Gastrocnemius medialis (tissue), 4 donors: Measurements from ENCODE around the gene LAMTOR2. TPM values are rescaled to one million over a fixed set of nuclear protein-coding genes. Genes with fewer than 3 reads are reported as not detected.
A peak's percentile ranks its signal among the peaks of the same experiment; 100 is the strongest.

Source experiments
- ATAC-seq, 2 donors: fragments of 150-250 bp; one replicate each; pipeline ENCODE4 v1.9.1; 2016
- DNase-seq, 2 donors: peaks; one replicate each; pipeline ENCODE4 v3.0.0-alpha.2; 2019
- H3K27ac ChIP-seq, 4 donors: fragments of 200-600 bp; sonication (generic); 1 replicate in 1 of 4; 2 replicates in 3 of 4; pipeline ENCODE4 v1.5.1; 2016 to 2018; ENCODE audit warnings: mild to moderate bottlenecking in 2 of 4, moderate library complexity in 1 of 4
- H3K27me3 ChIP-seq, 3 donors: fragments of 200-600 bp; sonication (generic) in 2 of 3; 1 replicate in 1 of 3; 2 replicates in 2 of 3; pipeline versions ENCODE4 v1.5.1 to v1.6.0; 2016 to 2019; ENCODE audit warnings: mild to moderate bottlenecking in 1 of 3, moderate library complexity in 1 of 3
- H3K36me3 ChIP-seq, 2 donors: fragments of 200-600 bp; sonication (generic) in 1 of 2; one replicate each; pipeline ENCODE4 v1.5.1; 2017 to 2018
- H3K4me1 ChIP-seq, 2 donors: fragments of 200-600 bp; sonication (generic) in 1 of 2; one replicate each; pipeline ENCODE4 v1.5.1; 2016 to 2017; ENCODE audit warnings: mild to moderate bottlenecking in 2 of 2
- H3K4me3 ChIP-seq, 4 donors: fragments of 200-600 bp; sonication (generic) in 3 of 4; 1 replicate in 1 of 4; 2 replicates in 3 of 4; pipeline ENCODE4 v1.5.1; 2016 to 2019; ENCODE audit warnings: mild to moderate bottlenecking in 2 of 4
- H3K9me3 ChIP-seq, 3 donors: fragments of 200-600 bp; sonication (generic) in 2 of 3; 1 replicate in 1 of 3; 2 replicates in 2 of 3; pipeline ENCODE4 v1.5.1; 2016 to 2019
- CTCF ChIP-seq, 5 experiments: fragments of 450-650 bp in 3 of 5; fragments of 200-600 bp in 2 of 5; sonication (generic) in 2 of 5; IDR thresholded peaks in 4 of 5; conservative IDR thresholded peaks in 1 of 5; 1 replicate in 4 of 5; 2 replicates in 1 of 5; pipeline ENCODE4 v1.5.1; 2016 to 2019; ENCODE audit warnings: antibody characterized with exemption in 5 of 5, mild to moderate bottlenecking in 3 of 5, moderate library complexity in 3 of 5
- POLR2A ChIP-seq, 2 donors: fragments of 450-650 bp; IDR thresholded peaks; one replicate each; pipeline ENCODE4 v1.6.1; 2017; ENCODE audit warnings: antibody characterized with exemption in 2 of 2, mild to moderate bottlenecking in 2 of 2, moderate library complexity in 2 of 2
- in situ Hi-C, 4 donors: fragments of 200-750 bp; cut with MboI; loops; one replicate each; pipeline versions ENCODE4 v1.15.0 to v1.8.0; 2017; ENCODE audit warnings: low sequenced_read_pairs in 4 of 4
- intact Hi-C: fragments of 100-400 bp; cut with DNase I; formaldehyde crosslinking; loops from one replicate; pipeline ENCODE4 v1.15.1; 2023; ENCODE audit warnings: low total_unique reads
- total RNA-seq, 4 donors: library from RNA; depleted of rRNA; stranded (reverse); fragments of >200 nt; gene quantifications; one replicate each; pipeline versions ENCODE4 v1.1.0 to v1.2.3, GENCODE V29; 2016

Gene LAMTOR2
- total RNA-seq, 4 donors from 2014 or later, result 51.5 to 82.7 (median 72.6) TPM

- in situ Hi-C loops, result no loop called here
- H3K4me1 ChIP-seq, result peaks cover 8 to 10% of the 10 kb centered on the region in 2 donors
- ATAC-seq (no peak), DNase-seq (no peak)
- no peaks in the 10 kb centered on the region for H3K9me3 ChIP-seq
- TF ChIP-seq CTCF (IDR thresholded peaks at IDR 0.05 in 4 of 5, conservative IDR thresholded peaks at IDR 0.05 in 1 of 5), result no peak
- peak in 1 of 2 donors; percentile 8 for TF ChIP-seq POLR2A (IDR thresholded peaks at IDR 0.05)
- H3K27ac ChIP-seq, result peak overlapping the region; percentile 86 to 90 (median 88)
- peaks cover 0 to 31% of the 10 kb centered on the region in 2 donors for H3K36me3 ChIP-seq
- peak overlapping the region; percentile 72 to 94 (median 91) for H3K4me3 ChIP-seq
- intact Hi-C loops, result no loop called here
- no peaks in the 10 kb centered on the region for H3K27me3 ChIP-seq
These were observed 33.5 kb upstream of the LAMTOR2 start for GRCh38 chr1:156021093-156021428.

DNA sequence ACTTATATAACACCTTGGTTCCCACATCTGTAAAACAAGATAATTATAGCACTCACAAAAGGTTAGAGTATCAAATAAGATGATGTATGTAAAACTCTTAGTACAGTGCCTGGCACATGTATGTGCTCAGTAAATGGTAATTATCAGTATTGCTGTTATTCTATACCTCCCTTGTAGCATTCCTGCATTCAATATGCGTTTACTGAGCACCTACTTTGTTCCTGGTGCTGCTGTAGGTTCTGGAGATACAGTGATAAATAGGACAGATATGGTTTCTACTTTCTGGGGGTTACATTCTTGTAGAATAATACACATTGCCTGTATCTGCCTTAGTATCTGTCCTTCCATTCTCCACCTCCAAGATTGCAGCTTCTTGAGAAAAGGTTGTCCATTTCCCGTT lies 32.6 kb upstream of the LAMTOR2 start:
- Histone ChIP-seq H3K4me3 (no peak overlapping the region), H3K27me3 (no peaks in the 10 kb centered on the region), H3K4me1 (peaks cover 8 to 10% of the 10 kb centered on the region in 2 donors), H3K36me3 (peaks cover 0 to 22% of the 10 kb centered on the region in 2 donors), H3K9me3 (no peaks in the 10 kb centered on the region), H3K27ac (no peak overlapping the region)
- ATAC-seq, result no peak
- no peak for TF ChIP-seq POLR2A (IDR thresholded peaks at IDR 0.05)
- TF ChIP-seq CTCF (IDR thresholded peaks at IDR 0.05 in 4 of 5, conservative IDR thresholded peaks at IDR 0.05 in 1 of 5), result no peak
- in situ Hi-C loops (no loop called here), intact Hi-C loops (no loop called here)
- no peak for DNase-seq

GRCh38 chr1:156024801-156025200 lies 29.8 kb upstream of the LAMTOR2 start:
- intact Hi-C loops (no loop called here), in situ Hi-C loops (no loop called here)
- H3K4me1 ChIP-seq, result peaks cover 4 to 7% of the 10 kb centered on the region in 2 donors
- no peak for ATAC-seq
- no peak for DNase-seq
- TF ChIP-seq POLR2A (IDR thresholded peaks at IDR 0.05) (no peak), CTCF (IDR thresholded peaks at IDR 0.05 in 4 of 5, conservative IDR thresholded peaks at IDR 0.05 in 1 of 5) (no peak)
- H3K36me3 ChIP-seq, result no peaks in the 10 kb centered on the region
- H3K9me3 ChIP-seq, result no peaks in the 10 kb centered on the region
- H3K27ac ChIP-seq, result no peak overlapping the region
- no peak overlapping the region for H3K4me3 ChIP-seq
- H3K27me3 ChIP-seq, result no peaks in the 10 kb centered on the region

DNA sequence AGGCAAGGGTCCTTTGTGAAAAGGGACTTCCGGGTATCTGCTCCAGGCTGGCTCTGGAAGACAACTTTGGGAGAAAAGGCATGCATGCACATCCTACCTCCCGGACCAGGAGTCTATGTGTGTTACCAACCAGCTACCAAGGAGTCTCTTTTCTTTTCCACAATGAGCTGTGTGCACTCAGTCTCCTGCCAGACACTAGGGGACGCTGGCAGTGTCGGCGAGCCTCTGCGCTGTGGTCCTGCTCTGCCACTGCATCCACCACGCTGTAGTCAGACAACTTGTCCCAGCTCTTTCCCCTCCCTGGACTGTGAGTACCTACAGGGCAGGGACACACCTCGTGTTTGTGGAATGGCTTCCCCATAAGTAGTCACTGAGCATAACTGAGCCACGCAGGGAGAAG lies 28.7 kb upstream of the LAMTOR2 start:
- no peaks in the 10 kb centered on the region for H3K27me3 ChIP-seq
- intact Hi-C loops, result no loop called here
- DNase-seq (no peak), ATAC-seq (no peak)
- in situ Hi-C loops, result no loop called here
- H3K4me3 ChIP-seq, result no peak overlapping the region
- no peaks in the 10 kb centered on the region for H3K36me3 ChIP-seq
- TF ChIP-seq POLR2A (IDR thresholded peaks at IDR 0.05) (no peak), CTCF (IDR thresholded peaks at IDR 0.05 in 4 of 5, conservative IDR thresholded peaks at IDR 0.05 in 1 of 5) (no peak)
- H3K4me1 ChIP-seq, result peaks cover 0 to 2% of the 10 kb centered on the region in 2 donors
- no peak overlapping the region for H3K27ac ChIP-seq
- no peaks in the 10 kb centered on the region for H3K9me3 ChIP-seq

DNA sequence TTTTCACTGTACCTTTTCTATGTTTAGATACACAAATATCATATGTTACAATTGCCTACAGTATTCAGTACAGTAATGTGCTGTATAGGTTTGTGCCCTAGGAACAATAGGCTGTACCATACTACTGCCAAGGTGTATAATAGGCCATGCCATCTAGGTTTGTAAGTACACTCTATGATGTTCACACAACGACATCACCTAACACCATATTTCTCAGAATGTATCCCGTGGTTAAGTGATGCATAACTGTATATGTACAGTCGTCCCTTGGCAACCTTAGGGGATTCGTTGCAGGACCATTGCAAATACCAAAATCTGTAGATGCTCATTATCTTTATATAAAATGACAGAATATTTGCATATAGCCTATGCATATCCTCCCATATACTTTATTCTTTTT lies 28.0 kb upstream of the LAMTOR2 start:
- intact Hi-C loops (no loop called here), in situ Hi-C loops (no loop called here)
- Histone ChIP-seq H3K4me1 (no peaks in the 10 kb centered on the region), H3K27me3 (no peaks in the 10 kb centered on the region), H3K27ac (no peak overlapping the region), H3K36me3 (no peaks in the 10 kb centered on the region), H3K4me3 (no peak overlapping the region), H3K9me3 (no peaks in the 10 kb centered on the region)
- no peak for DNase-seq
- TF ChIP-seq POLR2A (IDR thresholded peaks at IDR 0.05) (no peak), CTCF (IDR thresholded peaks at IDR 0.05 in 4 of 5, conservative IDR thresholded peaks at IDR 0.05 in 1 of 5) (no peak)
- ATAC-seq, result no peak
